Adrenal gland (tissue), 12 donors: ENCODE measurements around the gene CLEC4M. TPM values are rescaled to one million over a fixed set of nuclear protein-coding genes. Genes with fewer than 3 reads are reported as not detected.

ENCODE experiments used
- DNase-seq, 7 donors: peaks; one replicate each; pipeline ENCODE4 v3.0.0-alpha.2; 2019 to 2020
- H3K27ac ChIP-seq, 5 donors: fragments of 200-600 bp; sonication (generic) in 4 of 5; 1 replicate in 3 of 5; 2 replicates in 2 of 5; pipeline versions ENCODE4 v1.5.1 to v1.8.0; 2016 to 2020; ENCODE audit warnings: mild to moderate bottlenecking in 1 of 5
- H3K27me3 ChIP-seq: fragments of 200-600 bp; 2 replicates; pipeline ENCODE4 v1.8.0; 2021
- H3K36me3 ChIP-seq, 2 donors: fragments of 200-600 bp; replicated peaks in 1 of 2; 1 replicate in 1 of 2; 2 replicates in 1 of 2; pipeline versions ENCODE4 v1.5.1 to v1.8.0; 2018 to 2022
- H3K4me1 ChIP-seq, 2 donors: fragments of 200-600 bp; replicated peaks in 1 of 2; 1 replicate in 1 of 2; 2 replicates in 1 of 2; pipeline versions ENCODE4 v1.5.1 to v1.8.0; 2018 to 2021
- H3K4me3 ChIP-seq, 4 donors: fragments of 200-600 bp; sonication (generic) in 3 of 4; one replicate each; pipeline ENCODE4 v1.5.1; 2016 to 2018
- H3K9me3 ChIP-seq, 3 donors: fragments of 200-600 bp; sonication (generic) in 1 of 3; replicated peaks in 1 of 3; 1 replicate in 2 of 3; 2 replicates in 1 of 3; pipeline versions ENCODE4 v1.5.1 to v1.8.0; 2016 to 2021
- POLR2A ChIP-seq, 2 donors: fragments of 450-650 bp; IDR thresholded peaks; one replicate each; pipeline ENCODE4 v1.6.1; 2017; ENCODE audit warnings: antibody characterized with exemption in 2 of 2, mild to moderate bottlenecking in 2 of 2, moderate library complexity in 1 of 2
- WGBS, 4 donors: extraction: QIAGEN DNeasy Blood & Tissue Kit in 2 of 4; methylation state at CpG; one replicate each; pipeline versions ENCODE4 v1.1.5 to v1.1.7; 2013 to 2017; 5-methylcytosine and 5-hydroxymethylcytosine counted together
- intact Hi-C, 2 donors: fragments of 100-400 bp; cut with DNase I; formaldehyde crosslinking; loops; one replicate each; pipeline versions ENCODE4 v1.14.1 to v1.15.0; 2022 to 2023
- polyA plus RNA-seq, 3 donors: library from polyadenylated mRNA; stranded (reverse); fragments of 200-250 nt in 2 of 3; fragments of 350-450 nt in 1 of 3; fragmentation: Illumina TruSeq in 1 of 3; extraction: RNeasy Lipid Tissue Mini Kit (QIAGEN cat#74804) in 1 of 3; gene quantifications; one replicate each; pipeline ENCODE4 v1.2.3, GENCODE V29; 2013 to 2014
- total RNA-seq, 9 donors: library from RNA; depleted of rRNA in 4 of 9; stranded (reverse); fragments of >200 nt in 4 of 9; fragments of 120-200 nt in 1 of 9; fragmentation: NEBNext Ultra II Directional in 1 of 9; extraction: Animal tissue kit (Norgen Biotek cat#: 25700) in 1 of 9; gene quantifications; one replicate each; pipeline versions ENCODE4 v1.1.0 to v1.2.4, GENCODE V29; 2013 to 2023
- TF ChIP-seq, protein P1 (sequence below), 6 experiments: fragments of 450-650 bp in 4 of 6; fragments of 200-600 bp in 2 of 6; sonication (generic) in 1 of 6; IDR thresholded peaks; 1 replicate in 5 of 6; 2 replicates in 1 of 6; pipeline versions ENCODE4 v1.5.1 to v1.8.0; 2016 to 2021; ENCODE audit warnings: antibody characterized with exemption in 6 of 6, mild to moderate bottlenecking in 2 of 6, moderate library complexity in 1 of 6
- donor health status: healthy with polysubstance abuse.
- donor health status: Bipolar disorder and iron deficiency.
- donor health status: DM: yes; HTN: yes; CAD: no.
- donor health status: DM: no; HTN: no; CAD: no.
- donor health status: DM: no; HTN: no; CAD: no.
- donor health status: DM: yes; HTN: yes; CAD: no.

The CLEC4M gene
- total and polyA plus RNA-seq, 12 donors = 0.37 to 91.6 (median 0.98) TPM; not detected in 1

DNA sequence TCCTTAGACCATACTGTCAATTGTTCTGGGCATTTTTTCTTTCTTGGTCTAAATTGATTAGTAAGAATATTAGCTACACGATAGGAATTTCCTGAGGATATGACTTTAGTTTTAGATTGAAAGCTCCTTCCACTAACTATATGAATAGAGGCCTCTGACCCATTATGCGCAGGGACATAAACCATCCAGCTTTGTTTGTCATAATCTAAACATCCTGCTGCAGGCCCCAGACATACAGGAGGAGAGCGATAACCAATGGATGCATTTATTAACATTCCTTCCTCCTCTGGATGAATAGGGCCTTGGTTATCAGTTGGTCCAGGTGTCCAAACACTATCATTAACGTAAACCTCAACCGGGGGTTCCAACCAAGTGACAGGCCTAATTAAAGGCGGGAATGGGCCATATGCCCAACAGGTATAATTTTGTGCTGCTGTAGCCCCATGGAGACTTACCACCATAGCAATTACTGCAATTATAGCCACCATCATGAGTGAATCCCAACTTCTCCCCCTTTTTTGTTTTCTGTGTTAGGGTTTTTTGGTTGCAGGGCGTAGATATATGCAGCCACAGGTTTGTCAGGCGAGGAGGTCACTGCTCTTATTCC lies 32.6 kb downstream of the CLEC4M start:
- H3K27me3 ChIP-seq = no peaks in the 10 kb centered on the region
- WGBS, 4 donors = 71 to 79% (median 76%) methylated on average over 8 of the region's 8 CpGs
- DNase-seq = no peak
- peaks cover 0 to 7% of the 10 kb centered on the region in 2 donors for H3K4me1 ChIP-seq
- no peaks in the 10 kb centered on the region for H3K36me3 ChIP-seq
- TF ChIP-seq POLR2A (IDR thresholded peaks at IDR 0.05) = no peak
- intact Hi-C loops = loop anchor here in 1 of 2 donors (10.0 kb wide), 2 partner anchors 111 to 431 kb away; partner anchors contain the start of gene TRAPPC5
- H3K27ac ChIP-seq = no peak overlapping the region
- no peaks in the 10 kb centered on the region for H3K9me3 ChIP-seq
- H3K4me3 ChIP-seq = no peak overlapping the region

DNA sequence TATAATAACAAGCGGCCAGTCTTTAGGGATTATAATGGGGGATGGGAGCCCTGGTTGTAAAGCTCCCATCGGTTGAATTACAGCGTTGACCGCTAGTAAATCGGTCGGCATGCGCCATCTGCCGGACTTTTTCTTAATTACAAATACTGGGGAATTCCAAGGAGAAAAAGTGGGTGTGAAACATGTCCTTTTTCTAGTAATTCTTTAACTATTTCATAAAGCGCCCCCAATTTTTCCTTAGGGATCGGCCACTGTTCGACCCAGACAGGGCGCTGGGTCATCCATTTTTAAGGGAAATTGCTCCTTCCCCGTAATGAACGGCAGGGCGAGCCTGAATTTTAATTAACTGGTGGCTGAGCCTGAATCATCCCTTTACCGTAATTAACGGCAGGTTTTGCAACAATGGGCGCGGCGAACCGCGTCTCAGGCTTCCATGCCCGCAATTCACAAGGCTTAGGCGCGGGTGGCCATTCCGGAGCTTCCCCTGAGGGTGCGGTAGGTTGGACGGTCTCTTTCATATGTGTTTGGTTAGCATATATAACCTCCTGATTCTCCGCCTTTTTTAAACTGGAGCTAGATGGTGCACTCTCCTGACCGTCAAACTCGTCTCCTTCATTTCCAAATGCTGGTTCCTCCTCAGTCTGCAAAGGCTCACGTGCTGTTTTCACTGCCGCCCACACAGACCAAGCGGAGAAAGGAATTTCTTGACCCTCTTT lies 36.8 kb downstream of the CLEC4M start:
- intact Hi-C loops = loop anchor here in 1 of 2 donors (5.0 to 10.0 kb wide), 3 partner anchors 115 to 435 kb away; partner anchors contain the start of gene TRAPPC5
- Histone ChIP-seq H3K9me3 (no peaks in the 10 kb centered on the region), H3K4me3 (peak overlapping the region in 1 of 4 donors; percentile 42), H3K27me3 (no peaks in the 10 kb centered on the region), H3K27ac (no peak overlapping the region), H3K4me1 (peaks cover 0 to 7% of the 10 kb centered on the region in 2 donors), H3K36me3 (no peaks in the 10 kb centered on the region)
- TF ChIP-seq, protein P1, sequence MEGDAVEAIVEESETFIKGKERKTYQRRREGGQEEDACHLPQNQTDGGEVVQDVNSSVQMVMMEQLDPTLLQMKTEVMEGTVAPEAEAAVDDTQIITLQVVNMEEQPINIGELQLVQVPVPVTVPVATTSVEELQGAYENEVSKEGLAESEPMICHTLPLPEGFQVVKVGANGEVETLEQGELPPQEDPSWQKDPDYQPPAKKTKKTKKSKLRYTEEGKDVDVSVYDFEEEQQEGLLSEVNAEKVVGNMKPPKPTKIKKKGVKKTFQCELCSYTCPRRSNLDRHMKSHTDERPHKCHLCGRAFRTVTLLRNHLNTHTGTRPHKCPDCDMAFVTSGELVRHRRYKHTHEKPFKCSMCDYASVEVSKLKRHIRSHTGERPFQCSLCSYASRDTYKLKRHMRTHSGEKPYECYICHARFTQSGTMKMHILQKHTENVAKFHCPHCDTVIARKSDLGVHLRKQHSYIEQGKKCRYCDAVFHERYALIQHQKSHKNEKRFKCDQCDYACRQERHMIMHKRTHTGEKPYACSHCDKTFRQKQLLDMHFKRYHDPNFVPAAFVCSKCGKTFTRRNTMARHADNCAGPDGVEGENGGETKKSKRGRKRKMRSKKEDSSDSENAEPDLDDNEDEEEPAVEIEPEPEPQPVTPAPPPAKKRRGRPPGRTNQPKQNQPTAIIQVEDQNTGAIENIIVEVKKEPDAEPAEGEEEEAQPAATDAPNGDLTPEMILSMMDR (IDR thresholded peaks at IDR 0.05) = peak; percentile 53 to 78 (median 72)
- no peak for TF ChIP-seq POLR2A (IDR thresholded peaks at IDR 0.05)
- peak; percentile 72 to 85 (median 80) for DNase-seq
- 1 to 3% (median 2%) methylated on average over 20 to 34 of the region's 34 CpGs for WGBS, 4 donors

DNA sequence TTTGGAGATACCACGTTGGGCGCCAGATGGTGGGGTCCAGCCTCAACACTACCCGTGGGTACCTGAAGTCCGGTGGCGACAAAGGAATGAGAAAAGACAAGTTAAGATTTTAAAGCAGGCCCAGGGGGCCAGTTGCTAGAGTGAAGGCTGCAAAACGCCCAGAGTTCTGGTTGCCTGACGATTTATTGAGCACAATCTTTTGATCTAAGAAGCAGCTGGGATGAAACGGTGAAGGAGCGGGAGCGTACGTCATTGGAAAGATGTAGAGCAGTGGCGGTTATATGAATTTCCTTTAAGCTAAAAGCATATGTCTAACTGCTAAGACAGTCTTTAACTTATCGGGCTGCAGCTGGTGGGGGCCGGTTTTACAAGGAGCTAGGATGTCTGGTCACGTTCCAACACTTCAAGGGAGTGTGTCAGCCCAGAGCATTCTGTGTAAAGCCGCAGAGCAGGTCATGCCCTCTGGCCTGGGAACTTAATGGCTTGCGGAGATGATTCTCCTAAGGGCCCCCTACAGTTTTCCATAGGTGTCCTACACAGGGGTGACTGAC lies 38.1 kb downstream of the CLEC4M start:
- Histone ChIP-seq H3K27ac (no peak overlapping the region), H3K4me1 (peaks cover 0 to 7% of the 10 kb centered on the region in 2 donors), H3K9me3 (no peaks in the 10 kb centered on the region), H3K36me3 (no peaks in the 10 kb centered on the region), H3K27me3 (no peaks in the 10 kb centered on the region), H3K4me3 (no peak overlapping the region)
- TF ChIP-seq, protein P1 (IDR thresholded peaks at IDR 0.05) = no peak
- no peak for TF ChIP-seq POLR2A (IDR thresholded peaks at IDR 0.05)
- 81 to 87% (median 84%) methylated on average over 17 of the region's 17 CpGs for WGBS, 4 donors
- intact Hi-C loops = loop anchor here in 1 of 2 donors (5.0 kb wide), 1 partner anchor 234 kb away; no protein-coding TSS in a partner anchor
- DNase-seq = no peak

DNA sequence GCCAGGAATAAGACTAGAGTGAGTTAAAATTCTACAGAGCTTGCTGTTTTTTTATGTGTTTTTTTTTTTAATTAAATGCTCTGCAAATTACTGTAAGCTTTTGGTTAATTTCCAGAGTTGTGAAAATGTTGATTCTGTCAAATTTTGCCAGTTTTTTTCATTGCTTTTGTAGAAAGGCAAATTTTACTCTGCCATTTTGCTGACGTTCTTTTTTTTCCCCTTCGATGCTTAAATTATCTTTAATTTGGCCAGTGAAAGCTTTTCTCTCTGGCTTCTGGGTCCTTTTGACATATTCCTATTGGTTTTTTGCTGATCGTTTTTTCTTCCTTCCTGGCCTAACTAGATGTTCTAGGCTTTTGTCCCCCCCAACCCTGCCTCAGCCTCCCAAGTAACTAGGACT lies 43.2 kb downstream of the CLEC4M start:
- Histone ChIP-seq H3K36me3 (no peaks in the 10 kb centered on the region), H3K27ac (no peak overlapping the region), H3K27me3 (no peaks in the 10 kb centered on the region), H3K4me1 (no peaks in the 10 kb centered on the region), H3K4me3 (no peak overlapping the region), H3K9me3 (no peaks in the 10 kb centered on the region)
- no peak for DNase-seq
- TF ChIP-seq, protein P1 (IDR thresholded peaks at IDR 0.05) = no peak
- TF ChIP-seq POLR2A (IDR thresholded peaks at IDR 0.05) = no peak
- intact Hi-C loops = no loop called here
- 51 to 67% (median 60%) methylated on average over 3 of the region's 3 CpGs for WGBS, 4 donors
